NCI-H446 (cell line): ENCODE data around the gene SLIT3.

Source experiments
- DNase-seq, 2 experiments: peaks; one replicate each; lab custom pipeline; 2025; lab: John Stamatoyannopoulos, UW

SLIT3 gene

DNA sequence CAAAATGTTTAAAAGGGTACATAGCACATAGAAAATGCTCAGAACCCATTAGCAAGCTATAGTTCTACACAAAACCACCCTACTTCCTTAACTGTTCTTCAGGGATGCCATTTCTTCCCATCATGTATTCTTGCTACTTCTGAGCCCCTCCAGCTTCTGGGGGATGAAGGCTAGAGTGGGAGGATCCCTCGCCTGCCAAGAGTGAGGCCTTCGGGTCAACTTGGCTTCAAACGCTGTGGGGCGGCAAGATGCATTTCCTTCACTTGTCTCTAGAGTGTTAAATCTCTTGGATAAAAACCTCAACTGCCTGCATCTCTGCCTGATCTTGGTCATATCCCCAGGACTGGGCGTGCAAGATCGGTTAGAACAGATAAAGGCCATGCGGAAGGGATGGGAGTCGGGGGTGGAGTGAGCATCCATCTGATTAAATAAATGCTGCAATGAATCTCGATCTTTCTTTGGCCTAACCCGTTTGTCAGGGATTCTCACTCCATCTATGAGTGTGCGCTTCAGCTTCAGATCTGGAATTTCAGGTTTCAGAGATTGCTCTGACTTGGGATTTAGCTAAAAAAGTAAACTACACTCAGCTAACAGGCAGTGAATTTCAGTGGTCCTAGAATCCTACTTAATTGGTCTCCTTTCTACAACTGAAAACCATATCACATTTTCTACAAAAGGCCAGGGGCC, 603.8 kb downstream of the SLIT3 start:
- no peak for DNase-seq

DNA sequence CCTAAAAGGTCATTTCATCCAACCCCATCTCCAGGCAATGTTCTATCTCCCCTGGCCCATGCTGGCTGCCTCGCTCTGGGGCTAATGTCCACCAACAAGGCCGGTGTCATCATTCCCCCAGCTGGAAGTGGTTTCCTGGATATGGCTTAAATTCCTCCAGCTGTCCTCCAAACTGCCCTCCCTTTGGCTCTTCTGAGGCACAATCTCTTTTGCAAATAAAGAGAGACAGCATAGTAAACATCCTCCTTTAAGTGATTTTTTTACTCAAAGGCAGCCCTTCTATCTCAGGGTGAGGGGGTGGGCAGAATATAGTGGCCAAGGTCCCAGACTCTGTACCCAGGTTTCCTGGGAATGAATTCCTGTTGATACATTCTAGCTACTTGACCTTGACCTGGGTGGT, 604.3 kb downstream of the SLIT3 start:
- DNase-seq, result no peak

DNA sequence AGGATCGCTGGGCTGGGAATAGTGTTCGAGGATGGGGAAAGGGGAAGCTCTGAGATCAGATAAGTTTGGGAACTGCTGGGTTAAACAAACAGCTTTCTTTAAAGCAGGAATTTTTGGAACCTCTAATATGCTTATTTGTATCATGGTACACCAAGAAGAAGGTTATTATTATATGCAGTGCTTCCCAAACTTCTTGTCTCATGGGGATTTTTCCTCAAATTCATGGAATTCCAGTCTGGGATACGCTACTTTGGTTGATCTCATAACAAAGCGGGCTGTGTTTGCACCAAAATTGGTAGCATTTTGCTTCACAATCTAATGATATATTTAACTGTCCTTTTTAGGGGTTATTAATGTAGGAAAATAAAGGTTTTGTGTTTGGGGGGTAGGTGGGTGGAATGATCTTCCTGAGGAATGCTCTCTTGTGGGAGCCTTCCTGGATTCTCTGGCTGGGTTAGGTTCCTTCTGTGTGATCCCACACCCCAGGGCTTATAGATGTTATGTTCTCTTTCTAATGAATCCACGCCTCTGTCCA, 605.6 kb downstream of the SLIT3 start:
- no peak for DNase-seq

DNA sequence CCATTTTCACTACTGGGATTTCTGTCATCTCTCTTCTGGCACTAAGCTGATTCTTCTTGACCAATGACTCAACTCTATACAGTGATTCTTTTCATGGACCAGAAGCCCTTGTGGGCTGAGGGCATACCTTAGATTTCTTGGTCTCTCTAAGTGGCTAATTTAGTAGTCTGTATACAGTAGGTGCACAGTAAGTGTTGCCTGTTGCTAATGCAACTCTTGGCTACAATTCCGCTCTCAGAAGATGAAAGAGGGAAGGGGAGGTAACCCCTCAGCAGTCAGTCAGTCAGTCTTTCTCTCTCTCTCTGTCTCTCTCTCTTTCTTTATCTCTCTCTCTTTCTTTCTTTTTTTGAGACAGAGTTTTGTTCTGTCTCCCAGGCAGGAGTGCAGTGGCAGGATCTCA, 606.6 kb downstream of the SLIT3 start:
- DNase-seq, result no peak

DNA sequence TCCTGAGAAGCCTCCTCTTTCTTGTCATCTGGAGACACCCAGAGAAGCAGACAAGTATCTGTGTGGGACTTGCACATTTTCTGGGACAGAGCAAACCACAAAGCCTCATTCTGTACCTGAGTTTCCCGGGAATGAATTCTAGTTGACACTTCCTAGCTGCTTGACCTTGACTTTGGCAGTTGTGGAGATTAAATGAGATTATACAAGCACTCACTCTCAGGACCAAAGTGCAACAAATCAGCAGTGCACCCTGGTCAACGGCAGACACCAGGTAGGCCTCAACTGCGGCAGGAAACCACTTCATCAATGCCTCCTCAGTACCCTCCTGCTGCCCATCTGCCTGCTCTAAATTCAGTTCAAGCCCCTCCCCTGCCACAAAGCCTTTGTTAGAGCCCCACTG, 607.1 kb downstream of the SLIT3 start:
- DNase-seq, result no peak

DNA sequence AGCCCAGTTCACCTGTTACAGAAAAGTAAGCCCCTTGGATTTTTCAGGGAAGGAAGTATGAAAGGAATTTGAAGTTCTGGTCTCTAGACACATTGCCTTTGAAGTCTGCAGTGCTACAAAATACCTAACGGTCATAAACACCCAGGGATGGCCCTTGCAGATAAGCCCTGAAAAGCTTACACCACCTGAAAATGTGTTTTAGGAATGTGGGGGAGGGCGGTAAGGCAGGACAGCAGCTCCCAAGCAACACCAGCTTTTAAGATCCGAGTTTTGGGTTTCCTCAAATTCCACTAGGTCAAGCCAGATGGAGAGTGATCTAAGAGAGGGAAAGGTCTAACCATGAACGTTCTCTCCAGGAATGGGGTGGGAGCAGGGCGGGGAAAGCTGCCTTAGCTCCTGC, 607.6 kb downstream of the SLIT3 start:
- DNase-seq, result no peak

DNA sequence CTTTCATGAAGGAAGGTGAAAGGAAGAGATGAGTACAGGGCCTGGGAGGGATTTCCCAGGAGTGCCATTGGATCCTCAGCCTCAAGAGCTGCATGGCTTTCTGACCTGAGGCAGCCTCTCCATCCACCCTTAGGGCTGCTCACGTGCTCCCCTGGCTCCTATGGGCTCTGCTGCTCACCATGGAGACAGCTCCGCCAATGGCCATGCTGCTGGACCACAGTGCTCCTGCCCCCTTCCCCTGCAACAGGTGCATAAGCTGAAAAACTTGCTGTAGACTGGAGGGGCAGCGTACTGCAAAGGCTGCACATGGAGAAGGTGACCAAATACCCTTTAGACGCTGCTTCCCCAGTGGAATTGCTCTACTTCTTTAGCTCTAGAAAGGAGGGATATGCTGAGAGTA, 609.0 kb downstream of the SLIT3 start:
- no peak for DNase-seq

DNA sequence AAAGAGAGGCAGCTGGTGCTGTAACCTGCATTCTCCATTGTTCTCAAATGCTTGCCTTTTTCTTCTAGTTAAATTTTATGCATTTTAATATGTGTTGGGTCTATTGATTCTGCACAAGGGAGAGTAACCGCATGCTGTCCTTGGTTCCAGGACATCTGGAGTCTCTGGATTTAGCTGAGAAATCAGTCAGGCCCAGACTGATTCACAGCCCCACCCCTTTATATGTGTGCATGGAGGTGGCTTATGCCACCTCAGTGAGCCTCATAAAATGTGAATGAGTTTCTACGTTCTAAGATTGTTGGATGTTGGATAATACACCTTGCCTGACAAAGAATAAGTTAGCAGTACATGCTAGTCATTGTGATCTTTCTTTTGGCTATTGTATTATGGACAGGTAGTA, 611.7 kb downstream of the SLIT3 start:
- DNase-seq, result no peak

DNA sequence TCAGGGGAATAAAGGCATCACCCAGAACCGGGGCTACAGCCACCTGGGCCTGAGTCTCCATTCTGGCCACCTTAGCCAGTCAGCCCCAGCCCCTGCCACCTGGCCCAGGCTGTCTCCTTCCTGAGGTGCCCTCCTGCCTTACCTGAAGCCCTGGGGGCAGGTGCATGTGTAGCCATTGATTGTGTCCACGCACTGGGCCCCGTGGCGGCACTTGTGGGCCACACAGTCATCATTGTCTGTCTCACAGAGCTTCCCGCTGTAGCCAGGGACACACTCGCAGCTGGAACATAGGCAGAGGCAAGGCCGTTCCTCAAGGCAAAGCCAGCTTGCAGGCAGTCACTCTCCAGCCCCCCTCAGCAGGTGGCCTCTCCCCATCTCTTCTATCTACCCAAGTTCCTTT, 614.1 kb downstream of the SLIT3 start:
- no peak for DNase-seq

DNA sequence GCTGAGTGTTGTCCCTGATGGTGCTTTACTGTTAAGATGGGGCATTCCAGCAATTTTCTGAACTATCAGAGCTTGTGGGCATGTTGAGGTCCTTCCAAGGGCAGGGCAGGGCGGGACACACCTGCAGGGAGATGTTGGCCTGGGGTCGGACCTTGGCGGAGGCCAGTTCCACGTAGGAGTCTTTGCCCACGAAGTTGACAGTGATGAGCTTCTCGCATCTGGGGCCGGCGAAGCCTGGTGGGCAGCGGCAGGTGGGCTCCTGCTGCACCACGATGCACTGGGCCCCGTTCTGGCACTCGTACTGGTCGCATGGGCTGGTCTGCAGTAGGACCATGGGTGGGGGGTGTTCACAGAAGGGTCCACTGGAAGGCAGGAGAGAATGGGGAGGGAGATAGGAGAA, 615.4 kb downstream of the SLIT3 start:
- DNase-seq, result no peak

DNA sequence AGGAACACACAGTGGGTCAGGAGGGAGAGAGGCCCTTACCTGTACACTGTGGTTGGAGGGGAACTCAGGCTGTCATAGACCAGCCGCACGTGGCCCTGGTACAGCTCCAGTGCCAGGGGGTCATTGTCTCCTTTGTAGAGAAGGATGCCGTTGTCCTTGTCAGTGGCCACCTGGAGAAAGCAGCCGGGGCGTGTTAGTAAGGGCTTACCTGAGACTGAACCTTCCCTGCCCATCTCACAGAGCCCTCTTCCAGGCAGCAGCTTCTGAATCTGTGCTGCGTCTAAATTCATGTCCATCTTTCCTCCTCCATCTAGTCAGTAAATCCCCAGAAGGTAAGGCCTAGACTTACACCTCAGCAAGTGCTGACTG, 617.0 kb downstream of the SLIT3 start:
- no peak for DNase-seq

DNA sequence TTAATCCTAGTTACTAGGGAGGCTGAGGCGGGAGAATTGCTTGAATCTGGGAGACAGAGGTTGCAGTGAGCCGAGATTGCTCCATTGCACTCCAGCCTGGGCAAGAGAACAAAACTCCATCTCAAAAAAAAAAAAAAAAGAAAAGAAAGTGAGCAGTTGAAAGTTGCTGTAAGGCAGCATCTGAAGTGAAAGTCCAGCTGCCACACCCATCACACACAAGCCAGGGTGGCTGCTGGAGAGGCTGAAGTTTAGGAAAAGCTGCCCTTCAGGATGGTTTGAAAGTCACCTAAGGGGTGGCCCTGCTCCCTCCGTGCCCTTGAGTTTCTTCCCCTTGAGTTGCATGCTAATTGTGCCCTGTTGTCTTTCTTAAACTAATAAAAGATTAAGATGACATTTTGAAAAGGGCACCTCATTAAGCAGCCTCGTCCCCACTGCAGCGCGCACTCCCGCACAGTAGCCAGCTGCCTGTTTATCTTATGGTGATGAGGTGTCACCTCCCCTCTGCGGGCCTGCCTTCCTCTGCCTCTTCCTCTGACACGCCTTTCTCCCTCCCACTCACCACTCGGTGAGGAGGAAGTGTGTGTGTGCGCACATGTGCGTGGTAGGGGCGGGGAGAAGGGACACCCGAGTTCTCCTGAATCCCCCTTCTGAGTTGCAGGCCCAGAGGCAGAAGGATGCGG, 617.6 kb downstream of the SLIT3 start:
- DNase-seq, result no peak

DNA sequence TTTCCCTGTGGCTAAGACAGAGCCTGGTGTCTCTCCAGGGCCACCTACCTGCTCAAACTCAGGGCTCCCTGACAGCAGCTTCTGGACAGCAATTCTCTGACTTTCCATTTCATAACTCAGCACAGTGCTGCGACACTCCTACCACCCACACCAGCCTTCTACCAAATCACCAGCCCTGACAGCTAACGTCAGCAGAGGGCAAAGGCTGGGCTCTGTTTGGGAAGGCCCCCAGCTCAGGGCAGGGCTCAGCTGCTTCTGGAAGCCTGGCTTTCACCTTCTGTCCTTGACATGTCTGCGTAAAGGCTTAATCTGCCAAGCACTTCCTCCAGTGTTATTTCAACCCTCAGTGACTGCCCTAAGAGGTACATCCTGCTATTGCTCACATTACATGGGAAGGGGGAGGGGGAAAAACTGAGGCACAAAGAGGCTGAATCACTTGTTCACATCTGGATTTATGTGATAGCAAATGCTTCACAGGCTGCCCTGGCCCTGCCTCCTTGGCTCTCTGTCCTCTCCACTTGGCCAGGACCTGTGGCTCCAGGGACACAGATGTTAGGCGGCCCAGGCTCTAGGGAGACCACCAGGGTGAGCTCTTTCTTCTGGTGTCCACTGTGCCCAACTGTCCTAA, 619.3 kb downstream of the SLIT3 start:
- DNase-seq, result no peak

DNA sequence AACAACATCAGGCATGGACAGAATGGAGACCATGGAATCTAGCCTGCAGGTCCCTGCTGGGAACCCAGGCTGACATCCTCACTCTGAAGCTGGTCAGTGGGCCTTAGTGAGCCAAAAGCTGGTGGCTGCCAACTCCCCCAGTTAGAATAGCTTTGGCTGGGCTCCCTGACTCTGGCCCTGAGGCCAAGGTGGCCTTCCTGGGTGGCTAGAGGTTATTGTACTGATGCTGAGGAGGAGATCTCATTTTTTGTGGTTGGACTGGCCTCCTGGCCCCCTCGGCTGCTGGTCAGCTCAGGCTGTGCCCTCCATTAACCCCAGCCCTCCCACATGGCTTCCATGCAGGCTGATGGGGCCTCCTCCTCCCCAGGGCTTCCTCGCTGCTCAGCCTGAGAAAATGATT, 620.5 kb downstream of the SLIT3 start:
- DNase-seq, result no peak

DNA sequence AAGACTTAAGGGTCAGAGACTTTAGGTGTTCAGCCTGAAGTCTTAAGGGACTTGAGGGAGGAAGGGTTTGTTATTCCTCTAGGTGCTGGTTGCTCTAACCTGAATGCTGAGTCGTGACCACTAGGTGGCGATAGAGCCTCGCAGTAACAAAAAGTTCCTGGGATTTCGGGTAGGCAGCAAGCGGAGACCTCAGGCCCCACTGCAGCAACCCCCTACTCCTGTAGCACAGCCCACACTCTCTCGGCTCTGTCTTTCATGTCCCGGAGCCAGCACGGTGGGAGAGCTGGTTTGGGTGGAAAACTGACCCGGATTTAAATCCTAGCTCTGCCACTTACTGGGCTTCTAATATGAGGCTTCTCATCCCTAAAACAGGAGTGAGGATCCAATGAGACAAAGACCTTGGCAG, 621.4 kb downstream of the SLIT3 start:
- DNase-seq, result peak; percentile 13 to 74

DNA sequence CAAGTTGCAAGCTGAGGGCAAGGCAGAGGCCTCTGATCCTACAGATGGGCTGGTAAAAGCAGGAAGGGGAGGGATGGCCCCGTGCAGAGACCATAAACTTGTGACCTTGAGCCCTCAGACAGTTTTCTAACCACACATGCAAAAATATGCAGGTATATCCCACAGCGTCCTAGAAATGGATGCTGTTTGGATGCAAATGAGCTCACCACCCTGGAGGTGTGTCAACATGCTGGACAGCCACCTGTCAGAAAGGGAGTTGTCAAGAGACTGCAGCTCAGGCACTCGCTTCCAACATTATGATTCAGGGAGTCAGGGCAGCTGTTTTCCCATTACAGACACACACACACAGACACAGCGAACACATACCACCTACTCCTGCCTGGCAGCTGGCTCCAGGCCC, 624.4 kb downstream of the SLIT3 start:
- DNase-seq, result no peak

DNA sequence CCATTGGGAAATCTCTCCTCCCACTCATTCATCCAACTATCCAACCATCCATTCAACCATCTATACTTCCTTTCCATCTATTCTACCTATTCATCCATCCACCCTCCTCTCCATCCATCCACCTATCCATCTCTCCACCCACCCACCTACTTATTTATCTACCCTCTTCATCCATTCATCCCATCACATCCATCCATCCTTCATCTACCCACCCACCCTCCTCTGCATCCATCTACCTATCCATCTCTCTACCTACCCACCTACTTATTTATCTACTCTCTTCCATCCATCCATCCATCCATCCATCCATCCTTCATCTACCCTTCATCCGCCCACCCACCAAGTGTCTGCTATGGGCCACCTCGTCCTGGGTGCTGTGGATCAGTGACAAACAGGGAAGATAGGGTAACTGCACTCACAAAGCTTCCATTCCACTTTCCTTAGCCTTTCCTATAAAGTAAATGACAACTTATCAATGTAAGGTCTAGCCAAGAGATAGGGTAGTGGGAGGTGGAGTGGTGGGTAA, 625.0 kb downstream of the SLIT3 start:
- DNase-seq, result no peak

DNA sequence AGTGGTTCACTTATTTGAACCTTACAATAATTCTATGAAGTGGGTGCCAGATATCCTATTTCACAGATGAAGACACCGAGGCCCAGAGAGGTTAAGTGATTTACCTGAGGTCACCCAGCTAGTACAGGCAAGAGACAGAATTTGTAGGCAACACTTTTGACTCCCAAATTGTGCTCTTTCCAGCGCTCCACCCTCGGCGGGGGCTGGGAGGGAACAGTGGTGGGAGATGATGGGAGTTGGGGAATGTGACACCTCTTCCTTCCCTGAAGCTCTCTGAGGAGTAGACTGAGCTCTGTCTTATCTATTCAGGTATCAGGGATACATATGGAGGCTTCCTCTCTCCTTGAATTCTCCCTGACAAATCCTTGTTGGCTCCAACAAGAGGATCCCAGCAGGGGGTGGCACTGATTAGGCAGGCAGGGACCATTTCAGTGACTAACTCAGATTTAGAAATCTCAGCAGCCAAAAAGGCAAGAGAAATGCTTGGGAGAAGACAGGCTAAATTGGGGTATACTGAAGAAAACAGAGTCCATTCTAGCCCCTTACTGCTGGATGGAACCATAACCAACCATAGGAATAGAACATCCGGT, 626.0 kb downstream of the SLIT3 start:
- no peak for DNase-seq

DNA sequence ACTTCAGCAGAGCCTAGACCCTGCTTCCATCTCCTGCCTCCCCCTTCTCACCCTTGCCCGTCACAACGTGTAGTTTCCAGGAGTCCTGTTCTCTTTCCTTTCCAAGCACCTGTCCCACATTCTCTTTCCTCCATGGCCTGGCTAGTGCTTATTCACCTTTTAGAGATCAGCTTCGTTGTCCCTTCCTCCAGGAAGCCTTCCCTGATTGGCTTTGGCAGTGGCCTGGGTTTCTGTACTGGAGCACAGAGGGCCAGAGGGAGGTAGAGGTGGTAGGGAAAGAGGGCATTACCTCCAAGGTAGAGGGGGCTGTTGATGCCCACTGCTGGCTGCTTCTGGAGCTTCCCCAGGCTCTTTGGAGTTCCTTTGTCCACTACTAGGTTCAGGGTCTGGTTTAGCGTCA, 628.1 kb downstream of the SLIT3 start:
- no peak for DNase-seq

DNA sequence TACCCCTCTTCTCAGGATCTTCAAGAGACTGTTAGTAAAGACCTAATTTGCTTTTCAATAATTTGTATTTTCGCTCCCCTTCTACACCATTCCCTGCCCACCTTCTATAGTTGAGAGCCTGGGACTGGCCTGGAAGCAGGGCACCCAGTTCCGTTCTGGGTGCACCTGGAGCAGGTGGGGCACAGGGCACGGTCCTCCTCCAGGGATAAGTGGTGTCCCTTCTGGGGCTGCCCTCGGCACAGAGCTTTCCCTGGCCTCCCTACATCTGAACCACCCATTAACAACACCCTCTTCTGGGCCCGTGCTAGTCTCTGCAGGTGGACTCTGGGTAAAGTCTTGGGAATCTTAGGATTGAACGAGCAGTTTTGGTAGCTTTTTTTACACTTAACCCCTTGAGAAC, 628.9 kb downstream of the SLIT3 start:
- DNase-seq, result no peak

DNA sequence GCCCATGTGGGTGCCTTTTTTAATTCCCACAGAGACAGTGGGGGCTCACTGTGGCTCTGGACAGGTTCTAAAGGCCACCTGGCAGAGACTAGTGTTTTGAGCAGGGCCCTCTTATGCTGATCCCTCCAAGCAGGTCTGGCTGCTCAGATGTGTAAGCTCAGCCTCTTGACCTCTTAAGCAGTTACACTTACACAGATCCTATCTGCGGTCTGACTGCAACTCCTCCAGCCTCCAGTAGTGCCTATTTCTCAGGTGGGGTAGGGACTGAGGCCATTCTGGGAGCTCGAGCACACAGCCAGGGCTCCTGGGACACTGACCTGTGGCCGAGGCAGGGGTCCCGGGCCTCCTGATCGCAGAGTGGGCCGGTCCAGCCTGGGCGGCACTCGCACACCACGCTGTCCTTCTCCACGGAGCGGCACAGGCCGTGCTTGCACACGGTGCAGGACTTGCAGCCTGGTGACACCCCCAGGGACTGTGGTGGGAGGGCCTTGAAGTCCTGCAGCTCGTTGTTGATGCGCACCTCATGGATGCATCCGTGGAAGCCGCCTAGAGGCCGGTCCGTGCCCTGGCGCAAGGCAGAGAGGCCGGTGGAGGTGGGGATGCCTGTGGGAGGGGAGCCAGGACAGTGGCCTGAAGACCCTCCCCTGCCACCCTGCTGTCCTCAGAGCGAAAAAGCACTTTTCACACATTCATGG, 629.9 kb downstream of the SLIT3 start:
- DNase-seq, result no peak
